AG08396 (cell line): ENCODE measurements around the gene ORM2.
A peak's percentile ranks its signal among the peaks of the same experiment; 100 is the strongest.
"Not testable (repeated sequence)": the region's sequence is repeated elsewhere in the genome, so short reads cannot be mapped to it uniquely, and the experiment has no call there.

ENCODE experiments used
- DNase-seq: peaks from one replicate; pipeline ENCODE4 v3.0.0; 2012; ENCODE audit warnings: low spot score, mixed read lengths

ORM2 gene

GRCh38 chr9:114332474-114333040 is 2.9 kb downstream of the ORM2 start:
- DNase-seq = not testable (repeated sequence)

- DNase-seq = not testable (repeated sequence)
These were observed 4.0 kb downstream of the ORM2 start for GRCh38 chr9:114333718-114334117.

GRCh38 chr9:114334490-114334889 is 4.8 kb downstream of the ORM2 start:
- DNase-seq = no peak

- no peak for DNase-seq
These were observed 6.1 kb downstream of the ORM2 start for GRCh38 chr9:114335745-114336144.

GRCh38 chr9:114336157-114336556 is 6.5 kb downstream of the ORM2 start:
- DNase-seq = no peak

GRCh38 chr9:114336699-114337395 is 7.2 kb downstream of the ORM2 start:
- DNase-seq = no peak

- DNase-seq = no peak
These were observed 8.5 kb downstream of the ORM2 start for GRCh38 chr9:114338187-114338586.

- peak; percentile 91 for DNase-seq
These were observed 9.7 kb downstream of the ORM2 start for GRCh38 chr9:114339130-114339908.

GRCh38 chr9:114341152-114341830 is 11.6 kb downstream of the ORM2 start:
- DNase-seq = no peak

- DNase-seq = no peak
These were observed 12.3 kb downstream of the ORM2 start for GRCh38 chr9:114341991-114342390.

- no peak for DNase-seq
These were observed 13.2 kb downstream of the ORM2 start for GRCh38 chr9:114342755-114343440.

- no peak for DNase-seq
These were observed 14.0 kb downstream of the ORM2 start for GRCh38 chr9:114343471-114344187.

GRCh38 chr9:114344188-114344566 is 14.5 kb downstream of the ORM2 start:
- no peak for DNase-seq

GRCh38 chr9:114344692-114345091 is 15.0 kb downstream of the ORM2 start:
- DNase-seq = no peak

- no peak for DNase-seq
These were observed 15.9 kb downstream of the ORM2 start for GRCh38 chr9:114345493-114346065.

- DNase-seq = no peak
These were observed 16.5 kb downstream of the ORM2 start for GRCh38 chr9:114346146-114346545.

GRCh38 chr9:114347675-114348074 is 18.0 kb downstream of the ORM2 start:
- DNase-seq = no peak

- no peak for DNase-seq
These were observed 18.7 kb downstream of the ORM2 start for GRCh38 chr9:114348261-114348905.

GRCh38 chr9:114348906-114349482 is 19.3 kb downstream of the ORM2 start:
- DNase-seq = peak; percentile 95
